Gastrocnemius medialis (tissue), 4 donors: ENCODE results near the gene SIT1. TPM values are rescaled to one million over a fixed set of nuclear protein-coding genes. Genes with fewer than 3 reads are reported as not detected.

Experiments
- ATAC-seq, 2 donors: fragments of 150-250 bp; one replicate each; pipeline ENCODE4 v1.9.1; 2016
- DNase-seq, 2 donors: peaks; one replicate each; pipeline ENCODE4 v3.0.0-alpha.2; 2019
- H3K27ac ChIP-seq, 4 donors: fragments of 200-600 bp; sonication (generic); 1 replicate in 1 of 4; 2 replicates in 3 of 4; pipeline ENCODE4 v1.5.1; 2016 to 2018; ENCODE audit warnings: mild to moderate bottlenecking in 2 of 4, moderate library complexity in 1 of 4
- H3K27me3 ChIP-seq, 3 donors: fragments of 200-600 bp; sonication (generic) in 2 of 3; 1 replicate in 1 of 3; 2 replicates in 2 of 3; pipeline versions ENCODE4 v1.5.1 to v1.6.0; 2016 to 2019; ENCODE audit warnings: mild to moderate bottlenecking in 1 of 3, moderate library complexity in 1 of 3
- H3K36me3 ChIP-seq, 2 donors: fragments of 200-600 bp; sonication (generic) in 1 of 2; one replicate each; pipeline ENCODE4 v1.5.1; 2017 to 2018
- H3K4me1 ChIP-seq, 2 donors: fragments of 200-600 bp; sonication (generic) in 1 of 2; one replicate each; pipeline ENCODE4 v1.5.1; 2016 to 2017; ENCODE audit warnings: mild to moderate bottlenecking in 2 of 2
- H3K4me3 ChIP-seq, 4 donors: fragments of 200-600 bp; sonication (generic) in 3 of 4; 1 replicate in 1 of 4; 2 replicates in 3 of 4; pipeline ENCODE4 v1.5.1; 2016 to 2019; ENCODE audit warnings: mild to moderate bottlenecking in 2 of 4
- H3K9me3 ChIP-seq, 3 donors: fragments of 200-600 bp; sonication (generic) in 2 of 3; 1 replicate in 1 of 3; 2 replicates in 2 of 3; pipeline ENCODE4 v1.5.1; 2016 to 2019
- CTCF ChIP-seq, 5 experiments: fragments of 450-650 bp in 3 of 5; fragments of 200-600 bp in 2 of 5; sonication (generic) in 2 of 5; IDR thresholded peaks in 4 of 5; conservative IDR thresholded peaks in 1 of 5; 1 replicate in 4 of 5; 2 replicates in 1 of 5; pipeline ENCODE4 v1.5.1; 2016 to 2019; ENCODE audit warnings: antibody characterized with exemption in 5 of 5, mild to moderate bottlenecking in 3 of 5, moderate library complexity in 3 of 5
- POLR2A ChIP-seq, 2 donors: fragments of 450-650 bp; IDR thresholded peaks; one replicate each; pipeline ENCODE4 v1.6.1; 2017; ENCODE audit warnings: antibody characterized with exemption in 2 of 2, mild to moderate bottlenecking in 2 of 2, moderate library complexity in 2 of 2
- in situ Hi-C, 4 donors: fragments of 200-750 bp; cut with MboI; loops; one replicate each; pipeline versions ENCODE4 v1.15.0 to v1.8.0; 2017; ENCODE audit warnings: low sequenced_read_pairs in 4 of 4
- intact Hi-C: fragments of 100-400 bp; cut with DNase I; formaldehyde crosslinking; loops from one replicate; pipeline ENCODE4 v1.15.1; 2023; ENCODE audit warnings: low total_unique reads
- total RNA-seq, 4 donors: library from RNA; depleted of rRNA; stranded (reverse); fragments of >200 nt; gene quantifications; one replicate each; pipeline versions ENCODE4 v1.1.0 to v1.2.3, GENCODE V29; 2016

The SIT1 gene
- total RNA-seq, 4 donors from 2014 or later, result not detected

- intact Hi-C loops, result no loop called here
These were observed 41.5 kb downstream of the SIT1 start for GRCh38 chr9:35609001-35609819.

GRCh38 chr9:35608221-35608620 is 42.5 kb downstream of the SIT1 start:
- Histone ChIP-seq H3K4me3 (no peak overlapping the region), H3K9me3 (no peaks in the 10 kb centered on the region), H3K4me1 (peaks cover 24 to 30% of the 10 kb centered on the region in 2 donors), H3K27me3 (no peaks in the 10 kb centered on the region), H3K27ac (no peak overlapping the region), H3K36me3 (peaks cover 0 to 9% of the 10 kb centered on the region in 2 donors)
- no peak for ATAC-seq
- intact Hi-C loops, result no loop called here
- no peak for TF ChIP-seq CTCF (IDR thresholded peaks at IDR 0.05 in 4 of 5, conservative IDR thresholded peaks at IDR 0.05 in 1 of 5)
- no peak for TF ChIP-seq POLR2A (IDR thresholded peaks at IDR 0.05)
- in situ Hi-C loops, result no loop called here
- DNase-seq, result no peak

More at GRCh38 chr9:35609001-35609819, 41.5 kb downstream of the SIT1 start:
- in situ Hi-C loops, result no loop called here
- H3K27ac ChIP-seq, result peak overlapping the region; percentile 63 to 81 (median 70)
- H3K27me3 ChIP-seq, result no peaks in the 10 kb centered on the region
- no peak overlapping the region for H3K4me3 ChIP-seq
- TF ChIP-seq CTCF (IDR thresholded peaks at IDR 0.05 in 4 of 5, conservative IDR thresholded peaks at IDR 0.05 in 1 of 5) (no peak), POLR2A (IDR thresholded peaks at IDR 0.05) (no peak)
- DNase-seq (peak; percentile 48 to 83), ATAC-seq (peak in 1 of 2 donors; percentile 46)
- no peaks in the 10 kb centered on the region for H3K9me3 ChIP-seq
- peaks cover 21 to 29% of the 10 kb centered on the region in 2 donors for H3K4me1 ChIP-seq
- H3K36me3 ChIP-seq, result peaks cover 0 to 9% of the 10 kb centered on the region in 2 donors

GRCh38 chr9:35606726-35607125 is 44.0 kb downstream of the SIT1 start:
- DNase-seq (no peak), ATAC-seq (no peak)
- in situ Hi-C loops, result no loop called here
- peaks cover 0 to 9% of the 10 kb centered on the region in 2 donors for H3K36me3 ChIP-seq
- H3K27ac ChIP-seq, result peak overlapping the region in 2 of 4 donors; percentile 15 to 93
- peak overlapping the region in 1 of 4 donors; percentile 73 for H3K4me3 ChIP-seq
- H3K27me3 ChIP-seq, result no peaks in the 10 kb centered on the region
- no peak for TF ChIP-seq CTCF (IDR thresholded peaks at IDR 0.05 in 4 of 5, conservative IDR thresholded peaks at IDR 0.05 in 1 of 5)
- no peak for TF ChIP-seq POLR2A (IDR thresholded peaks at IDR 0.05)
- H3K4me1 ChIP-seq, result peaks cover 32 to 36% of the 10 kb centered on the region in 2 donors
- no peaks in the 10 kb centered on the region for H3K9me3 ChIP-seq
- intact Hi-C loops, result no loop called here

GRCh38 chr9:35606138-35606504 is 44.6 kb downstream of the SIT1 start:
- DNase-seq (no peak), ATAC-seq (no peak)
- Histone ChIP-seq H3K4me1 (peaks cover 32 to 36% of the 10 kb centered on the region in 2 donors), H3K36me3 (peaks cover 0 to 9% of the 10 kb centered on the region in 2 donors), H3K9me3 (no peaks in the 10 kb centered on the region), H3K27ac (peak overlapping the region; percentile 93 to 99 (median 99)), H3K4me3 (peak overlapping the region; percentile 70 to 84 (median 76)), H3K27me3 (no peaks in the 10 kb centered on the region)
- intact Hi-C loops (no loop called here), in situ Hi-C loops (no loop called here)
- TF ChIP-seq POLR2A (IDR thresholded peaks at IDR 0.05), result no peak
- TF ChIP-seq CTCF (IDR thresholded peaks at IDR 0.05 in 4 of 5, conservative IDR thresholded peaks at IDR 0.05 in 1 of 5), result no peak
